Measurements from ENCODE around the gene OLFM2.

The OLFM2 gene

DNA sequence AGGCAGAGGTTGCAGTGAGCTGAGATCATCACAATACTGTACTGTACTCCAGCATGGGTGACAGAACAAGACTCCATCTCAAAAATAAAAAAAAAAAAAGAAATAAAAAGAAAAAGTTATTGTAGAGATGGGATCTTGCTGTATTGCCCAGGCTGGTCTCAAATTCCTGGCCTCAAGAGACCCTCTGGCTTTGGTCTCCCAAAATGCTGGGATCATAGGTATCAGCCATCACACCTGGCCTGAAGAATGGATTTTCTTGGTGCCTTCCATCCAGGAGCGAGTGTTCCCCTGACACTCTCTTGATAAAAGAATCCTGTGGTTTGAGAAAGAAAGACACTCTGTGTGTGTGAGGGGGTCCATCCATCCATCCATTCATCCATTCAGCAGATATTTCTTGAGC is 4.7 kb downstream of the OLFM2 start:
- TF ChIP-seq RAD21 (IDR thresholded peaks at IDR 0.05; ENCODE audit: low read depth) (no peak), TEAD4 (IDR thresholded peaks at IDR 0.05) (no peak), REST (IDR thresholded peaks at IDR 0.05; ENCODE audit: low read depth) (no peak), YY1 (IDR thresholded peaks at IDR 0.05; ENCODE audit: low read depth) (no peak), EP300 (IDR thresholded peaks at IDR 0.05; ENCODE audit: borderline replicate concordance) (no peak), TCF12 (IDR thresholded peaks at IDR 0.05; ENCODE audit: low read depth) (no peak), CREB1 (IDR thresholded peaks at IDR 0.05; ENCODE audit: low read depth) (no peak), TAF1 (IDR thresholded peaks at IDR 0.05; ENCODE audit: low read depth) (no peak), CEBPB (IDR thresholded peaks at IDR 0.05) (no peak), ZBTB7A (IDR thresholded peaks at IDR 0.05; ENCODE audit: low read depth) (no peak), NFIC (IDR thresholded peaks at IDR 0.05) (no peak), EGR1 (IDR thresholded peaks at IDR 0.05) (no peak)
- TF ChIP-seq, protein P1, sequence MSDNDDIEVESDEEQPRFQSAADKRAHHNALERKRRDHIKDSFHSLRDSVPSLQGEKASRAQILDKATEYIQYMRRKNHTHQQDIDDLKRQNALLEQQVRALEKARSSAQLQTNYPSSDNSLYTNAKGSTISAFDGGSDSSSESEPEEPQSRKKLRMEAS (IDR thresholded peaks at IDR 0.05): no peak

- TF ChIP-seq EGR1 (IDR thresholded peaks at IDR 0.05) (no peak), TCF12 (IDR thresholded peaks at IDR 0.05; ENCODE audit: low read depth) (no peak), TEAD4 (IDR thresholded peaks at IDR 0.05) (no peak), NFIC (IDR thresholded peaks at IDR 0.05) (no peak), FOXM1 (IDR thresholded peaks at IDR 0.05; ENCODE audit: borderline replicate concordance, low read depth) (no peak), ZBTB7A (IDR thresholded peaks at IDR 0.05; ENCODE audit: low read depth) (no peak)
- TF ChIP-seq, protein P1 (IDR thresholded peaks at IDR 0.05): no peak
These were observed 12.9 kb downstream of the OLFM2 start for GRCh38 chr19:9923440-9923839.

GRCh38 chr19:9917321-9917720 is 19.0 kb downstream of the OLFM2 start:
- TF ChIP-seq TEAD4 (IDR thresholded peaks at IDR 0.05) (no peak), FOXM1 (IDR thresholded peaks at IDR 0.05; ENCODE audit: borderline replicate concordance, low read depth) (no peak), YY1 (IDR thresholded peaks at IDR 0.05; ENCODE audit: low read depth) (no peak), CEBPB (IDR thresholded peaks at IDR 0.05) (no peak), EP300 (IDR thresholded peaks at IDR 0.05; ENCODE audit: borderline replicate concordance) (no peak), REST (IDR thresholded peaks at IDR 0.05; ENCODE audit: low read depth) (no peak)
- TF ChIP-seq, protein P2, sequence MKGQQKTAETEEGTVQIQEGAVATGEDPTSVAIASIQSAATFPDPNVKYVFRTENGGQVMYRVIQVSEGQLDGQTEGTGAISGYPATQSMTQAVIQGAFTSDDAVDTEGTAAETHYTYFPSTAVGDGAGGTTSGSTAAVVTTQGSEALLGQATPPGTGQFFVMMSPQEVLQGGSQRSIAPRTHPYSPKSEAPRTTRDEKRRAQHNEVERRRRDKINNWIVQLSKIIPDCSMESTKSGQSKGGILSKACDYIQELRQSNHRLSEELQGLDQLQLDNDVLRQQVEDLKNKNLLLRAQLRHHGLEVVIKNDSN (IDR thresholded peaks at IDR 0.05): no peak
- TF ChIP-seq, protein P1 (IDR thresholded peaks at IDR 0.05): no peak

DNA sequence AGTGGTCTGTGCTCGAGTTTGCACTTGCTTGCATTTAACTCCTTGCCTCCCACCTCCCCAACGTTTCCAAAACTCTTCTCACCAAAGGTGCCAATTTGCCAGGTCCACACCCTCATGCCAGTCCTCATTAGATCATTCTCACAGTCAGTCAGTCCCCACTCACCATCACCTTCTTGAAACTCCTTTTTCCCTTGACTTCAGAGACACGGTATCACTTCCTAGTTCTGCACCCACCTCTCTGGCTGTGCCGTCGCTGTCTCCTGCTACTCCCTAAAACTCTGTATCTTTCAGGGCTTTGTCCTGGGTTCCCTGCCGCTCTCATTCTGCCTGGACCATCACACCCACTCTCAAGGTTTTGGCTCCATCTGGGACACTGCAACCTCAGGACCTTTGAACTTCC is 19.6 kb downstream of the OLFM2 start:
- TF ChIP-seq CREB1 (IDR thresholded peaks at IDR 0.05; ENCODE audit: low read depth): no peak
- TF ChIP-seq EP300 (IDR thresholded peaks at IDR 0.05; ENCODE audit: borderline replicate concordance): no peak
- no peak for TF ChIP-seq ZBTB7A (IDR thresholded peaks at IDR 0.05; ENCODE audit: low read depth)

DNA sequence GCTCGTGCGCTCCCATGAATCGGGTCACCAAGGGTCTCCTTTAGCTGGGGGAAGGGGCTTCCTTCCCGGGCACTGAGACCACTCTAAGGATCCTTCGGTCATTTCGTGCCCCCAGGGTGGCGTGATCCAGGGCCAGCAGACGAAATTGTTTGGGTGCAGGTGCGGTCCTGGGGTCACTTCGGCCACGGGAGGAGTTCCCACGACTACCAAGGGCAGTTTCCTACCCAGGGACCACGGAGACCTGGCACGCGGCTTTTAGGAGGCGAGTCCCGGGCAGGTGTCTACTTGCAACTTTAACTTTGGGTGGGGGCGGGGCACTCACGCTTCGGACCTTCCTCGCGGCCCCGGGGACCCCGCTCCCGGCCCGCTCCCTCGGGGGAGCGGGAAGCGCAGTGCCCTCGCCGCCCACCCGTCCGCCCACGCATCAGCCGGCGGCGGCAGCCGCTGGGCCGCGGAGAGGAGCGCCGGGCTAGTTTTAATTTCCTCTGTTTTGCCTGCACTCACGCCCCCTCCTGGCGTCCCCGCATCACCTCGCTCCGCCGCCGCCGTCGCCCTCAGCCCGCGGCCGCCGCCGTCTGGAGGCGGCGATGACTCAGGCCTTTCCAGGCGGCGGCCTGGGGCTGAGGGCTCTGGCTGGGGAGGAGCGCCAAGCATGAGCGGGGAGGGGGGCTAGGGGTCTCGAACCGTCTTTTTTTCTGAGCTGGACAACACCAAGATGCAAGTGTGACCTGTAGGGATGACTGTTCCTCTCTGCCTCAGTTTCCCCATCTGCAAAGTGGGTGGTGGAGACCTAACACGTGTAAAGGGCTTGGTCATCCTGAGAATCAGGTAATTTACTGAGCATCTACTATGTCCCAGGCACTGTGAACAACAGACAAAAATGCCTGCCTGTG is 21.8 kb downstream of the OLFM2 start:
- TF ChIP-seq TAF1 (IDR thresholded peaks at IDR 0.05; ENCODE audit: low read depth): no peak
- TF ChIP-seq NFIC (IDR thresholded peaks at IDR 0.05): no peak
- no peak for TF ChIP-seq CEBPB (IDR thresholded peaks at IDR 0.05)
- TF ChIP-seq FOXM1 (IDR thresholded peaks at IDR 0.05; ENCODE audit: borderline replicate concordance, low read depth): no peak
- TF ChIP-seq EP300 (IDR thresholded peaks at IDR 0.05; ENCODE audit: borderline replicate concordance): no peak
- TF ChIP-seq, protein P2 (IDR thresholded peaks at IDR 0.05): no peak
- no peak for TF ChIP-seq TCF12 (IDR thresholded peaks at IDR 0.05; ENCODE audit: low read depth)
- peak; percentile 51; the same call in 1 of the 2 replicates for TF ChIP-seq RAD21 (IDR thresholded peaks at IDR 0.05; ENCODE audit: low read depth)
- TF ChIP-seq, protein P1 (IDR thresholded peaks at IDR 0.05): peak; percentile 33
- TF ChIP-seq EGR1 (IDR thresholded peaks at IDR 0.05): peak; percentile 92
- peak; percentile 73 for TF ChIP-seq ZBTB7A (IDR thresholded peaks at IDR 0.05; ENCODE audit: low read depth)
- no peak for TF ChIP-seq TEAD4 (IDR thresholded peaks at IDR 0.05)
- TF ChIP-seq YY1 (IDR thresholded peaks at IDR 0.05; ENCODE audit: low read depth): no peak
- no peak for TF ChIP-seq CREB1 (IDR thresholded peaks at IDR 0.05; ENCODE audit: low read depth)
- no peak for TF ChIP-seq REST (IDR thresholded peaks at IDR 0.05; ENCODE audit: low read depth)

All from Ishikawa (cell line).